AG08395 (cell line): Measurements from ENCODE around the gene MYO9B.
A peak's percentile ranks its signal among the peaks of the same experiment; 100 is the strongest.
"Not testable (repeated sequence)": the region's sequence is repeated elsewhere in the genome, so short reads cannot be mapped to it uniquely, and the experiment has no call there.

Experiments used
- DNase-seq: peaks from one replicate; pipeline ENCODE4 v3.0.0; 2012; ENCODE audit warnings: mixed read lengths, low spot score

Gene MYO9B

DNA sequence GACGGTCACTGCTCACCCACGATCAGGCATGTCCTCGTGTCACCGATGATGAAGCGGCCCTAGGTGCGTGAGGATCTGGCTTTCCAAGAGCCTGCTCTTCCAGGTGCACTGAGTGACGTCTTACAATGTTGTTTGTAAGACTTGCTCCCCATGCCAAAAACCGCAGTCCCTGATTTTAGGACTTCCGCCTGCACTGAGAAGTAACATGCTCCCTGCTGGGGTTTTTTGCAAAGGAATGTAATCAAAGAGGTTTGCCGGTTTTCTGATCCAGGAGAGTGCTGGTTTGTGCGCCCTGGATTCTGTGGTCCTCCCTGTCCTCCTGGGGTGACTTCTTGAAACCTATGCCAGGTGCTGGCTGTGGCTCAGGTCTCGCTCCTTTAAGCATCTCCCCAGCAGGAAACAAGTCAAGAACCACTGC is 38.8 kb downstream of the MYO9B start:
- no peak for DNase-seq

DNA sequence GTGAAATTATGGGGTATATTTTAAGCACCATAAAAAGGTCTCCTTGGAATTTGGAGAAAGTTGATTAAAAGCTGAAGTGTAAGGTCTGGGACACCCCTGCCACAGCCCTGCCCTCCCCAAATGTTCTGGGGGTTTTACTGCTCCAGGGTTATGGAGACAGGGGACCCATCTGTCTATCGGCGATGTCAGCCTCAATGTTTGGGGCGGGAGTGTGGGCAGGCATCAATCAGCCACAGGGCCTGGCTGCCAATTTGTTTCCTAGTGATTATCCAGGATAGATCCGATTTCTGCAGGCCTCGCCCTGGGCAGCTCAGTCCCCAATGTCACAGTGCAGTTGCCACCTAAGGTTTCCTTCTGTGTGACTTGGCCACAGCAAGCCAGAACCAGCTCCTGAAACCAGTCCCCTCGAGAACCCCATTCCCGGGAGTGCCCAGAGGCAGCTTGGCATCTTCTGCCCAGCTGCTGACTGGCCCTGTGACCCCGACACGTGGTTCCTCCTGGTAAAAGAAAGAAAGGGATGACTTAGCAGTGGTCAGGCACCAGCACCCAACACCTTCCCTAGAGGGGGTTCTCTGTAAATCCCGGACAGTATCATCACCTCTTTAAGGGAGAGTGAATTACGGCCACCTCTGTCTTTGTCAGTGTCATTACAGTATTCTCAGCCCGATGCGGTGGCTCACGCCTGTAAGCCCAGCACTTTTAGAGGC is 41.6 kb downstream of the MYO9B start:
- no peak for DNase-seq

DNA sequence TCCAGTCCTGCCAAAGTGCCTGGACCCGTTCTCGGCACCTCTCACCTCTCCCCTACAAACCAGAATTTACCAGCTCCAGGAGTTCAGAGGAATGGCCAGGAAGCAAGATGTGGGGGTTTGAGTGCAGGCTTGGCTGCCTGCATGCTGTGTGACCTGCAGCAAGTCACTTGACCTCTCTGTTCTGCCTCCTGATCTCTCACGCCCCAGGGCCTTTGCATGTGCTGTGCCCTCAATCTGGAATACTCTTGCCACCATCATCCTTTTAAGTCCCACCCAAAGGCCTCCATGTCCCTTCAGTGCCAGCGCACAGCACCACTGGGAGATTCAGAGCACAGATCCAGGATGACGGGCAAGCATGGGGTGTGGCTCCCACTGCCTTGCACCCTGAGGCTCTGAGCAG is 43.4 kb downstream of the MYO9B start:
- DNase-seq: no peak

DNA sequence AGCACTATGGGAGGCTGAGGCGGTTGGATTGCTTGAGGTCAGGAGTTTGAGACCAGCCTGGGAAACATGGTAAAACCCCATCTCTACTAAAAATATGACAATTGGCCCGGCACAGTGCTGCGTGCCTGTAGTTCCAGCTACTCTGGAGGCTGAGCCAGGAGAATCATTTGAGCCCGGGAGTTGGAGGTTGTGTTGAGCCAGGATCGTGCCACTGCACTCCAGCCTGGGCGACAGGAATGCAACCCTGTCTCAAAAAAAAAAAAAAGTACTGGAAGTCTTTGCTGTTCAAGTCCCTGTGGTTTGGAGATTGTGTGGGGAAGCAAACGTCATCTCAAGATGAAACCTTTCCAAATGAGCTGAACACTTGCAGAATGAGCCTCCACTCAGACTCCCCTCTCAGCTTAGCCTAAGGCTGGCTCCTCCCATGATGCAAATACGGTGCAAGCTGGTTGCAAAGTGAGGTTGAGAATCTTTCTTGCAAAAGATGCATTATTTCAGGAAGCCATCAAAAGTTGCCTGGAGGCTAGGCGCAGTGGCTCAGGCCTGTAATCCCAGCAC is 46.2 kb downstream of the MYO9B start:
- peak; percentile 84 for DNase-seq

DNA sequence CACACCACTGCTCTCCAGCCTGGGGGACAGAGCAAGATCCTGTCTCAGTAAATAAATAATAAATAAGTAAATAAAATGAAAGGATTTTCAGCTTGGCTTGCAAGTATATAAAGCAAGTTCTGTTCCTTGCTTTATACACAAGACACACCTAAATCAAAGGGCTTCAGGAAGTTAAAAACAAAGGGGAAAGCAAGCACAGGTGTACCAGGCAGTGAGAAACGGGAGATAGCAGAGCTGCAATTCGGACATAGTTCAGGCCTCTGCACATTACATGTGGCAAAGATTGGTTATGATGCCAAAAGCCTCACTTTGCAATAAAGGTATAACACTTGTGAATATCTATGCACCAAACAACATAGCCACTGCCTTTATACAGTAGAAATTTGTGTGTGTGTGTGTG is 47.5 kb downstream of the MYO9B start:
- DNase-seq: no peak

DNA sequence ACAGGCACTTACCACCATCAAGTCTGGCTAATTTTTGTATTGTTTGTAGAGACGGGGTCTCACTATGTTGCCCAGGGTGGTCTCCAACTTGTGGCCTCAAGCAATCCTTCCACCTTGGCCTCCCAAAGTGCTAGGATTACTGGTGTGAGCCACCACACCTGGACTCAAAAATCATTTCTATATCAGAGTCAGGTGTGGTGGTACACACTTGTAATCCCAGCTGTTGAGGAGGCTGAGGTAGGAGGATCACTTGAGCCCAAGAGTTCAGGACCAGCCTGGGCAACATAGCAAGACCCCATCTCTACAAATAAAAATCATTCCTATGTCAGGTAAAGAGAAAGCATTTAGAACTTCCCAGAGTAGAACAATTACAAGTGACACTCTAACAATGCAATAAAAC is 48.4 kb downstream of the MYO9B start:
- DNase-seq: no peak

DNA sequence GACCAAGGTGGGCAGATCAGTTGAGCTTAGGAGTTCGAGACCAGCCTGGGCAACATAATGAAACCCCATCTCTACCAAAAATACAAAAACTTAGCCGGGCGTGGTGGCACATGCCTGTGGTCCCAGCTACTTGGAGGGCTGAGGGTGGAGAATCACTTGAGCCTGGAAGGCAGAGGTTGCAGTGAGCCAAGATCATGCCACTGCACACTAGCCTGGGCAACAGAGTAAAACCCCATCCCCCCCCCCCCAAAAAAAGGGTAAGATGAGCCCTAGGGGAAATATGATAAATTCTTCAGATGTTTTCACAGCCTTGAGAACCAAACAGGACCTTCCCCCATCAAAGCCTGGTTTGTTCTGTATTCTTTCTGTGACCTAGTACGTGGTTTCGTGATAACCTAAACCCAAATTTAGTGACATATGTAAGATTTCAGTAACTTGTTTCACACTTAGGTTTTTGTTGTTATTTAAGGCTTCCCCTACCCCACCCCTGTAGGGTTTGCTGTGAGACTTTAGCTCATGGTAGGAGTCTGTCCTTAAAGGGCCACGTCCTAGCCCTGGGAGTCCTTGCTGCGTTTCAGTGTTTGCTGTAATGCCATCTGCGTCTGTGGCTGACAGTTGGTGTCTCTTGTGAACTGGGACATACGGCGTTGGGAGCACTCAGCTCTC is 49.6 kb downstream of the MYO9B start:
- no peak for DNase-seq

DNA sequence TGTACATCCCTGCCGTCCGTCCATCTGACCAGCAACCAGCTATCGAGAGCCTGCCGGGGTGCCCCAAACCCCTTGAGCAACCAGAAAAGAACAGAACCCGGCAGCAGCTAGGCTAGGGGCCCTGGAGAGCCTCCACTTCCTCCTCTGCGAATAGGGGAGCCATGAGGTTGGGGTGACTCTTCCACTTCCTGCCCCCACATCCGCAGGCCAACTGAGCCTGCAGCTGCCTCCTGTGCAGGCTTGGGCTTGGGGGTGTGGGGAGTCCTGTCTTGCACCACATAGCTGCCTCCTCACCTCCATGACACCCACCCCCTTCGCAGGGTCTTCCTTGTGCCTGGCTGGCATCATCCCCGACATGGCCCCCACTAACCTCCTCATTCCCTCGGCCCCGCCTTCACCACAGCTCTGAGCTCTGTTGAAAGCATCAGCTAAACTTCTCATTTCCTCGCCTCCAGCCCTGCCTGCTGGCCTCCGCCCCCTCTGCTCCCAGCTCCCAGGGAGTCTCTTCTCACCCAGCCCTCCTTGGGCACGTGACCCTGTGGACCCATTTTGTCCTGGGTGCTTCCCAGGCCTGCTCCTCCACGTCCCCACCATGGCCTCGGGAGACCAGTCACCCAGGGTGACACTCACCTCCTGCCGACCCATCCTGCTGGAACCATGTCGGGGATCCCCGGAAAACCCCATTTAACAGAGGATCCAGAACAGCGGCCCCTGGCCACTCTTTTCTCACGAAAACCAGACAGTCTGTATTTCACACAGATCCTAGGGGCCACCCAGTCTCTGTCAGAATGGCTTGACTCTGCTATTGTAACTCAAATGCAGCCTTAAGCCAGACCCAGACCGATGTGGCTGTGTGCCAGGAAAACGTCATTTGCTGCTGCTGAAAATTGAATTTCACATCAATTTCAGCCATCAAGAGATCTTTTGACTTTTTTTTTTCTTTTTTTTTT is 50.4 kb downstream of the MYO9B start:
- peak; percentile 47 for DNase-seq

DNA sequence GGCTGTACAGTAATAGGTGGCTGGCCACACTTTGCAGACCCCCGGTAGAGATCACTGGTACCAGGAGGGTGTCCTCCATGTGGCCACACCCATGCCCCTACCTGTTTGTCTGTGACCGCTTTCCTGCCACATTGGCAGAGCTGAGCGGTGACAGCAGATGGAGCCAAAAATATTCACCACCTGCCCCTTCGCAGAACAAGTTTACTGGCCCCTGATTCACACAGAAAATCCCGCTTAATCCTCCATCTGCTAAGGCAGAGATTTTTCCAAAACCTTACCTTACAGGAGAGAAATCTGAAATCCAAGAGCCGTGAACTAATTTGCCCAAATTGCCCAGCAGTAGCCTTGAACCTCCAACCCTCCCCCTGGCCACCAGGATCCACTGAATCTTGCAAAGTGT is 52.1 kb downstream of the MYO9B start:
- DNase-seq: no peak

DNA sequence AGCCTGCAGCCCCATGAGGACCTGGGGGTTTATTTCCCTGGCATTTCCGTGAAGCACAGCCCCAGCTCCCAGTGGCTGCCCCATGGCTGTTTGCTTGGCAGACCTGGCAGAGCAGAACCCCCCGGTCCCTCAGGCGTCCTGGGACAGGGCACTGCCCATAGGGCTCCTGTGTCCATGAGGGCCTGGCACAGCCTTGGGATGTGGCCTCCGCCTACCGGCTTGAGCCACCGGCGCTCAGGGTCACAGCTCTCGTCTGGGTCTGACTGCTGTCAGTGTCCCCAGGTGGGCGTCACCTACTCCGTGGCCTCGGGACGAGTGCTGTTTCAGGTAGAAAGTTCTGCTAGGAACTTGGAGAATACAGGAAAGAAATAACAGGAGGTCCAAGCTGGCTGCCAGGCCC is 52.8 kb downstream of the MYO9B start:
- no peak for DNase-seq

DNA sequence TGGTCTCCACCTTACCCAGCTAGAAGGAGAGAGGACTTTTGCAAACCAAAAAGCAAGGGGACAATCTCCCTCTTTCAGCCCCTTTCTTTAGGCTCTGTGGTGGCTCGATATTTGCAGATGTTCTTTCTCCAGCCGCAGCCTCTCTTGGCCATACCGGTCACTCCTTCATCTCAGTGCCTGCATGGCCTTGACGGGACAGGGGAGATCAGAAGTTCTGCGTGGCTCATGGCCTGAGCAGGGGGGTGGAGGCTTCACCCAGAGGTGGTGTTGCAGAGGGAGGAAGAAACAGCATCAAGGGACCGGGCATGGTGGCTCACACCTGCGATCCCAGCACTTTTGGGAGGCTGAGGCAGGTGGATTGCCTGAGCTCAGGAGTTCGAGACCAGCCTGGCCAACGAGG is 53.2 kb downstream of the MYO9B start:
- DNase-seq: no peak

DNA sequence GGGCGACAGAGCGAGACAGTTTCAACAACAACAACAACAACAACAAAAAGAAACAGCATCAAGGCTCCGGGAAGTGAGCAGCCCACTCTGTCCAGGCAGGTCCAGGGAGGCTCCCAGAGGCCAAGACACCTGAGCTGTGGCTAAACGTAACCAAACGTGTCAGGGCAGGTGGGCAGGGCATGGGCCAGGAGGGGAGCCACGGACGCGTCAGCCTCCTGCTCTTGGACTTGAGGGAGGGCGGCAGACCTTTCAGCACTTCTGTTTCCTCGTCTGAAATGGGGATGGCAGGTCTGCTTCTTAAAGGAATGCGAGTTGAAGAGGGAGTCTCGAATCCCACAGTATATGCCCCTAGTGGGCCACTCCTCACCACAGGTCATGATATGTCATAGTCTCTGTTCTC is 53.8 kb downstream of the MYO9B start:
- no peak for DNase-seq

DNA sequence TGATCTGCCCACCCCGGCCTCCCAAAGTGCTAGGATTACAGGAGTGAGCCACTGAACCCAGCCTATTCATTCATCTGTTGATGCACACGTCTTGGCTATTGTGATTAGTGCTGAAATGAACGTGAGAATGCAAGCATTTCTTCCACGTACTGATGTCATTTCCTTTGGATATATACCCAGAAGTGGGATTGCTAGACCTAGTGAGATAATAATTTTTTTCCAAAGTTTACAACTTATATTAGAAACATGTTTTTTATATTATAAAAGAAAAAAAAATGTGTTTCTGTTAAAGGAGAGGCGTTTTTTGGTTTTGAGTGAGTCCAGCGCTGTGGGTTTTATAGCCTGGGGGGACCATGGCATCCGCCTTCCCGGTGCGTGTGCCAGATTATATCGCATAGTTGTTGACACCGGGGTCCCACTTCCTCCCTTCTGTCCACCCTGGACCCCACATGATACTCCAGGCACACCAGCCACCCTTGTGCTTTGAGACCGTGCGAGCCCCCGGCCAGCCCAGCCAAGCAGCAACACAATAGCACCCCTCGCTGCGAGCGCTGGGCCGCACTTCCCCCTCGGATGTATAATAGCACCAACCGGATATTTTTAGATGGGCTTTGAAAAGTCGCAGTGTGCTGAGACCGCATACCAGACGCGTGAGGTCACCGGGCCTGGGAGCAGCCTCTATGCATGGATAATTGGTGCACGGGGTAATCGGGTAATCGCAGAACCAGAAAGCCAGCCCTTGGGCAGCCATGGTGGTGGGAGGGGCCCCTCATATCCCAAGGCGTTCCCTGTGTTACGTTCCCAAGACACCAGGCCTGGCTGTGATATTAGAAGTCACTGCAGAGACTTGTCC is 59.6 kb downstream of the MYO9B start:
- DNase-seq: peak; percentile 94

DNA sequence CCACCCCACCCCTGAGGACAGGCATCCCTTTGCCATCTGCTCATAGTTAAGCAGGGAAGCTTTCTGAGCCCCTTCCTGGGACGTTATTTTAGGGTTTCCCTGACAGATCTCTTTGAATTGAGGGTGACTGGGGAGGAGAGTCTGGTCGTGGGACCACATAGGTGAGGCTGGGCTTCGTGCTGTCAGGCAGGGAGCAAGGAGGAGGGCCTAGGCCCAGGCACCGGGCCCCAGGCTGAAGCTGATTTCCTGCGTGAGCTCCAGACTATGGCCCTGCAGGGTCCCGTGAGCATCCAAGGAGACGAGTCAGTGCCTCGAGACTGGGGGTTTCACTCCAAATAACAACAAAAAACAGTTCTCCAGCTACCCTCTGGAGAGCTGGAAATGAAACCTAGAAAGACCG is 60.4 kb downstream of the MYO9B start:
- no peak for DNase-seq

DNA sequence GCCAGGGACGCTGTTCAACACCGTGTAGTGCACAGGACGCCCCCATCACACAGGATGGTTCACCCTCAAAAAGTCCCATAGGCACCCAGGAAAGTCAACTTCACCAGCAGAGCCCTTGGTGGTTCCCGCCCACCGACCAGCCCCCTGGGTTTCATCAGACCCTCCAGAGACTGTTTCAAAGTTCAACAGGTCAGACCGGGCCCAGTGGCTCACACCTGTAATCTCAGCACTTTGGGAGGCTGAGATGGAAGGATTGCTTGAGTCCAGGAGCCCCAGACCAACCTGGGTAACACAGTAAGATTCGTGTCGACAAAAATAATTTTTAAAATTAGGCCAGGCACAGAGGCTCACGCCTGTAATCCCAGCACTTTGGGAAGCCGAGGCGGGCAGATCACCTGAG is 61.0 kb downstream of the MYO9B start:
- DNase-seq: no peak

DNA sequence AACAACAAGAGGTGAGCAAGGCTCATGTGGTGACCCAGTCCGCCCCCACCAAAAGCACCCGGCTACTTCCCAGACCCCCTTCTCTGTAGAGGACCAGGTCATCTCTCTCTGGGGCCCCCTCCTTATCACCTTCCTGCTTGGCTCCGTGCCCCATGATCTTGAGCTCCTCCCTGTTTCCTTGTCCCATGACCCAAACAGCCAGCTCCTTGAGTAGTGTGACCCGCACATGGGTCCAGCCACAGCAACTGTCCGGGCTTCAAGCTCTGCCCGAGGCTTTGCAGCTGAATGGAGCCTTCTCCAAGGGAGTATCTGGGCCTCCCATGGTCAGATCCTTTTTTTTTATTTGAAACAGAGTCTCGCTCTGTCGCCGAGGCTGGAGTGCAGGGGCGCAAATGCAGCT is 61.8 kb downstream of the MYO9B start:
- no peak for DNase-seq

DNA sequence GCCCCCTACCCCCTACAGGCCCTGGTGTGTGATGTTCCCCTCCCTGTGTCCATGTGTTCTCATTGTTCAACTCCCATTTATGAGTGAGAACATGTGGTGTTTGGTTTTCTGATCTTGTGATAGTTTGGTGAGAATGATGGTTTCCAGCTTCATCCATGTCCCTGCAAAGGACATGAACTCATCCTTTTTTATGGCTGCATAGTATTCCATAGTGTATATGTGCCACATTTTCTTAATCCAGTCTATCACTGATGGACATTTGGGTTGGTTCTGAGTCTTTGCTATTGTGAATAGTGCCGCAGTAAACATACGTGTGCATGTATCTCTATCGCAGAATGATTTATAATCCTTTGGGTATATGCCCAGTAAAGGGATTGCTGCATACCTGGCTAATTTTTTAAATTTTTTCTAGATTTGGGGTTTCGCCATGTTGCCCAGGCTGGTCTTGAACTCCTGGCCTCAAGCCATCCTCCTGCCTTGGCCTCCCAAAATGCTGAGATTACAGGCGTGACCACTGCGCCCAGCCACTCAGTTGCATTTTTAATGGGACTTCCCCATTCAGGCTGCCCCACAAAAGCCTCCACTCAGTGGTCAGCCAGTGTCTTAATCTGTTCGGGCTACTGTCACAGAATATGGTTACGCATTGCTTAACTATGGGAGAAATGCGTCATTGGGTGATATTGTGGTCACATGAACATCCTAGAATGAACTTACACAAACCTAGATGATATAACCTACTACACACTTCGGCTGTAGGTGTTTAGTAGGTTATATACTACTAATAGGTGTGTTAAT is 62.7 kb downstream of the MYO9B start:
- not testable (repeated sequence) for DNase-seq

DNA sequence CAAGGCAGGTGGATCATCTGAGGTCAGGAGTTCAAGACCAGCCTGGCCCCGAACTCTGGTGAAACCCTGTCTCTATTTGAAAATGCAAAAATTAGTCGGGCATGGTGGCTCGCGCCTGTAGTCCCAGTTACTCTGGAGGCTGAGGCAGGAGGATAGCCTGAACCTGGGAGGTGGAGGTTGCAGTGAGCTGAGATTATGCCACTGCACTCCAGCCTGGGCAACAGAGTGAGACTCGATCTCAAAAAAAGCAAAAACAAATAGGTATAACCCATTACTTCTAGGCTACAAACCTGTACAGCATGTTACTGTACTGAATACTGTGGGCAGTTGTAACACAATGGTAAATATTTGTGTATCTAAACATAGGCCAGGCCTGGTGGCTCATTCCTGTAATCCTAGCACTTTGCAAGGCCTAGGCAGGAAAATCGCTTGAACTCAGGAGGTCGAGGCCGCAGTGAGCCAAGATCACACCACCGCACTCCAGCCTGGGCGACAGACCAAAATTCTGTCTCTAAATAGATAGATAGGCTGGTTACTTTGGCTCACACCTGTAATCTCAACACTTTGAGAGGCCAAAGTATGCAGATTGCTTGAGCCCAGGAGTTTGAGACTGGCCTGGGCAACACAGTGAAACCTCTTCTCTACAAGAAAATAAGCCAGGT is 63.5 kb downstream of the MYO9B start:
- DNase-seq: no peak

DNA sequence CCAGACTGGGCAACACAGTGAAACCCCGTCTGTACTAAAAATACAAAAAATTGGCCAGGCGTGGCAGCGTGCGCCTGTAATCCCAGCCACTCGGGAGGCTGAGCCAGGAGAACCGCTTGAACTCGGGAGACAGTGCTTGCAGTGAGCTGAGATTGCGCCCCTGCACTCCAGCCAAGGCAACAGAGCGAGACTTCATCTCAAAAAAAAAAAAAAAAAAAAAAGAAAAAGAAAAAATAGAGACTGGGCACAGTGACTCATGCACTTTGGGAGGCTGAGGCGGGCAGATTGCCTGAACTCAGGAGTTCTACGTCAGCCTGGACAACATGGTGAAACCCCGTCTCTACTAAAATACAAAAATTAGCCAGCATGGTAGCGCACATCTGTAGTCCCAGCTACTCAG is 69.2 kb downstream of the MYO9B start:
- not testable (repeated sequence) for DNase-seq
